Limb (tissue), 2 donors: Measurements from ENCODE around the gene POLR2M.

Experiments used
- DNase-seq, 2 donors: peaks; one replicate each; pipeline ENCODE4 v3.0.0-alpha.2; 2016; ENCODE audit errors: extremely low spot score in 2 of 2

The POLR2M gene

GRCh38 chr15:57706405-57707209, at the start of gene POLR2M:
TSS of gene POLR2M (plus strand) at chr15:57706714. CDS start at chr15:57706843, 129 bp downstream.
- DNase-seq, result peak; percentile 97 to 99

- no peak for DNase-seq
Measured at GRCh38 chr15:57657619-57658018, 48.9 kb upstream of the POLR2M start.

GRCh38 chr15:57662091-57662744, 44.3 kb upstream of the POLR2M start:
- no peak for DNase-seq

GRCh38 chr15:57662802-57663201, 43.7 kb upstream of the POLR2M start:
- DNase-seq, result no peak

GRCh38 chr15:57663262-57663661, 43.3 kb upstream of the POLR2M start:
- no peak for DNase-seq

- DNase-seq, result no peak
Measured at GRCh38 chr15:57665194-57665593, 41.3 kb upstream of the POLR2M start.

DNA sequence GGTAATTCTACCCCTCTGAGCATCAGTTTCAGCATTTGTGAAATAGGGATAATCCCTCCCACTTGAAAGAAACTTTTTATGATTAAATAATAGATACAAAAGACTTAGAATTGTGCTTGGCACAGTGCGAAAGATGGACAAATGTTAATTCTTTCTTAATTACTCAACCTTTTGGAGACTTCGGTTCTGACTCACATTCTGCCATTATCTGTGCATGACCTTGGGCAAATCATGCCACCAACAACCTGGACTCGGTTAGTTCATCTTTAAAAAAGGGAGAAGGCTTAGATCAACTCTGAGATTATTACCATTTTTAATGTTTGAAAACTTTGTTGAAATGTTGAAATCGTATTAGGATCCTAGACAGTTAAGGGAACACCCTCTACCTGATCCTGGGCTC, 40.6 kb upstream of the POLR2M start:
- no peak for DNase-seq

- DNase-seq, result peak; percentile 58 to 72
Measured at GRCh38 chr15:57667171-57667849, 39.2 kb upstream of the POLR2M start.

- no peak for DNase-seq
Measured at GRCh38 chr15:57668016-57668415, 38.5 kb upstream of the POLR2M start.

GRCh38 chr15:57671636-57672035, 34.9 kb upstream of the POLR2M start:
- DNase-seq, result no peak

DNA sequence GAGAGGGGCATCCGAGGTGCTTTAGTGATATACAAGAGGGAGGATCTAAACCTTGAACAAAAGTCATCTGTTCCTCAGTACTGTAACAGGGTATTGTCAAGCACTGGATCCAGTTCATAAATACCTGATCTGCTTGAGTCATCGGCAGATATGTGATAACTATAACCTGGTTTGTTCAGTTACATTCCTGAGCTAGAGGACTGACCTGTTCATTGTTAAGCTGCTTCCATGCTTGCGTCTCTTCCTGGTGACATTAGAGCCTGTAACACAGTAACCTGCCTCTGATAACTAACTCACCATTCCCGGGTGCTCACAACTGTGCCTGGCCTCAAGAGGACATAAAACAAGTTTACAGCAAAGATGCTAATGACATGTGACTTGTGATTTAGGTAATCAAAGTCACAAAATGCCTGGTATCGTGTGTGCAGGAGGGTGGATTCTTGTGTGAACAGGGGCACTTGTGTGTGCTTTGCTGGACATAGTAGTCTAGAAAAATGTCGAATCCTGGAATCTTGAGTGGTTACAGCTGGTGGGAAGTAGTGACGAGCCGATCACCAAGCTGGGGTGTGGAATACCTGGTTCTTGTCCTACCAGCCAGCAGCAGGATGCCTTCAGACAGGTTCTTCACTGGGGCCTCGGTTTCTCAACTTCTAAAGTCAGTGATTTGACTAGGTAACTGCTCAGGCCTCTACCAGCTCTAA, 30.9 kb upstream of the POLR2M start:
- DNase-seq, result no peak

DNA sequence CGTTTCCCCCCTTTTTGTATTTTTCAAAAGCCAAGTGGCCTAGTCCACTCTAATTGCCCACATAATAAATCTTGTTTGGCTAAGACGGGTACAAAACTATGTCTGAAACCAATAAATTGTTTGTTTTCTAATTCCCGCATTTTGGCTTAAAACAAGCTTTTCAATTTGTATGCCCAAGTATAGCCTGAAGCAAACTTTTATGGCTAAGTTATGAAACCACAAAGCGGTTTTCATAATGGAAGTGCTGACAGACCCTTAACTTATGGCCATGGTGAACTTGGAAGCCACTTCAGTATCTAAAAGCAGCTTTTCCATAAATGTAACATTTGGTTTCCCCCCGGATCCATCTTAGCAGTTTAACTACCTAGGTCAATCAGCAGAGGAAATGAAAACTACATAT, 29.9 kb upstream of the POLR2M start:
- DNase-seq, result no peak

DNA sequence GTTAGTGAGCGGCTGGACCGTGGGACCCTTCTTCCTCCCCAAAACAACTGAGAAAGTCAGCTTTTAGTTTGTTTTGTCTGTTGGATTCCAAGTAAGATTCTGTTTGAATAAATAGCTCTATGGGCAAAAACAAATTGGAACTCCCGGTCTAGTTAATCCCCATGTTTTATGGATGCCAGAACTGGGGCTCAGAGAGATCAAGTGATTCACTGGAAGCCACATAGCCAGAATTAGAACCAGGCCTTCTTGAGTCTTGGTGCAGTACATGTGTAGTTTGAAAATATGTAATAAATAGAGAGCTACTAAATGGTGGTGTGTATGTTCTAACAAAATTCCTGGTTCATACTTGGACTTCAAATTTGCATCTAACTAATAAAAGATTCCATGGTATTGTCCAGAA, 29.3 kb upstream of the POLR2M start:
- no peak for DNase-seq

DNA sequence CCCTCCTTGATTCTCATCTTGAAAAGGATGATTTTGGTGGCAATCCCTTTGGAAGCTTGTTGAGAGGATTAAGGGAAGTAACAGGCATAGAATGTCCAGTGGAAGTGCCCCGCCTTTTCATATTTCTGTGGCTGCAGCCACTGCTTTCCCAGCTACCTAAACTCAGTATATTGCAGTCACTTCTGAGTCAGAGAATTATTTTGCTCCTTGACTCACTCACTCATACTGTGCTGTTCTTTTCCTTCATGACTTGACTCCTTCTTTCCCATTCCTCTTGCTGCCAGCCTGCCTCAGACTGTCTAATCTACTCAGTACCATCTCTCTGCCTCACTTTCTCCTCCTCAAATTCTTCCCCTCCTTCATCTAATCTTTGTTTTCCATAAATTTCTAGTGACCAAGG, 26.5 kb upstream of the POLR2M start:
- DNase-seq, result no peak

DNA sequence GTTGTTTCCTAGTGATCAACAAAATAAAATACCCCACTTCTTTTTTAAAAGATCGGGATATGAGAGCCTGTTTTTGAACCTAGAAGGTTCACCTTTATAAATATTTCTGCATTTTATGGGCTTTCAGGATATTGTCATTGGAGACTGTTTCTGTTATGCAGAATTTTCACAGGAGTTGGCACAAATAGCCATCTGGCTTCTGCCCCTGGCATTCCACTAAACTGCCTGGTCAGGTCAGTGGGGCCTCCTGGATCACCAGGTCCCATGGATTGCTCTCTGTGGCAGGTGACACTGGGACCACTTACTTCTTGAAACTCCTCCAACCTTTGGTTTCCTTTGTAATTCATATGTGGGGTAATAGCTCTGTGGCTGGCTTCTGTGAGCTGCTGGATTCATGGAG, 25.5 kb upstream of the POLR2M start:
- no peak for DNase-seq

- DNase-seq, result no peak
Measured at GRCh38 chr15:57683481-57683880, 23.0 kb upstream of the POLR2M start.

GRCh38 chr15:57684491-57685151, 21.9 kb upstream of the POLR2M start:
- no peak for DNase-seq

- DNase-seq, result no peak
Measured at GRCh38 chr15:57685306-57686095, 21.0 kb upstream of the POLR2M start.

- DNase-seq, result no peak
Measured at GRCh38 chr15:57686657-57687056, 19.9 kb upstream of the POLR2M start.

- DNase-seq, result no peak
Measured at GRCh38 chr15:57690341-57690966, 16.1 kb upstream of the POLR2M start.
